NCI-H2107 treated with DMSO at 0.1 percent for 48 hours (cell line): Measurements from ENCODE around the gene PDE4D.
A peak's percentile ranks its signal among the peaks of the same experiment; 100 is the strongest.

Source experiments
- DNase-seq: peaks from one replicate; lab custom pipeline; 2025; ENCODE audit not compliant: unreplicated experiment; lab: John Stamatoyannopoulos, UW

The PDE4D gene

DNA sequence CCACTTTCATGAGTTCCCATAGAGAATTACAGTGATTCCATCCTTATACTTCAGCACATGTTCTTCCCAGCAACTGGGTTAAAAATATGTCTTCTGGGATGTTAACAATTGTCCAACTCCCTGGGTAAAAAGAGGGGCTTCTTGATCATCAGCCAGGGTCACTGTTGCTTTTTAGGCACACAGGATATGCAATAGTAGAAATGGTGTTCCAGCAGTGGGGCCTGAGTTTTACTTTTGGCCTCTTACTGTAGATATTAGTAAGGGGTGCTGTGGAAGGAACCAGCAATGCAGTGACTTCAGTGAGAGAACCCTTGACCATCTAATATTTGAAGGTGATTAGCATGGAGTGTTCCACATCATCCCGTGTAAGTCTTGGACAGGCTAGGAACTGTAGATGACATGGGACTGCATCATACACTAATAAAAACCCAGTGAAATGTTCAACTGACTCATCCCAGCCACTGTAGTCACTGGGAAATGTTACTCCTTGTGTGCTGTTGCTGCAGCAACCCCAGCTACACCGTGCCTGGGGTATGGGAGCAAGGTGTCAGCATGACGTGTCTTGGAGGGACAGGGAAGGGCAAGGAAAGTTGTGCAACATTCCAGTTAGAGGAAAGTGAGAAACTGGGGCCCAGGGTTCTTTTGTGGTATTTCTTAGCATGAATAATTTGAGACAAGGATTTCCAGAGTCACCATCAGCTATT is 699.8 kb downstream of the PDE4D start:
- no peak for DNase-seq

DNA sequence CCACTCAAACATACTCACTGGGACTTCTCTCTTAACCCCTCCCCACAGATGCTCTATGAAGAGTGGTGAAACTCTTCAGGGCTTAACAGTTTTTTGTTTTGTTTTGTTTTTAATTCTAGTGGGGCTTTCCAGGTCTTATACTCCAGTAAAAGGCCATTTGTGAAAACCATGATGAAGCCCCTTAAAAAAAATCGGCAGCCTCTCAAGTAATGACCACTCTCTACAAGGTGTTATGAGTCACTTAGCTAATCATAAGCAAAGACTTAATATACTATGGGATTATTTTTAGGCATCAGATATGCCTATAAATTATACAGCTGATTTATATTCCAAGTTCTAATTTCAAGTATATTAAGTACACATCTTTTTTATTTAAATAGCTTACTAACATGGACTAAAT is 702.8 kb downstream of the PDE4D start:
- DNase-seq: no peak

- no peak for DNase-seq
Observed at GRCh38 chr5:59189472-59190244, 703.9 kb downstream of the PDE4D start.

DNA sequence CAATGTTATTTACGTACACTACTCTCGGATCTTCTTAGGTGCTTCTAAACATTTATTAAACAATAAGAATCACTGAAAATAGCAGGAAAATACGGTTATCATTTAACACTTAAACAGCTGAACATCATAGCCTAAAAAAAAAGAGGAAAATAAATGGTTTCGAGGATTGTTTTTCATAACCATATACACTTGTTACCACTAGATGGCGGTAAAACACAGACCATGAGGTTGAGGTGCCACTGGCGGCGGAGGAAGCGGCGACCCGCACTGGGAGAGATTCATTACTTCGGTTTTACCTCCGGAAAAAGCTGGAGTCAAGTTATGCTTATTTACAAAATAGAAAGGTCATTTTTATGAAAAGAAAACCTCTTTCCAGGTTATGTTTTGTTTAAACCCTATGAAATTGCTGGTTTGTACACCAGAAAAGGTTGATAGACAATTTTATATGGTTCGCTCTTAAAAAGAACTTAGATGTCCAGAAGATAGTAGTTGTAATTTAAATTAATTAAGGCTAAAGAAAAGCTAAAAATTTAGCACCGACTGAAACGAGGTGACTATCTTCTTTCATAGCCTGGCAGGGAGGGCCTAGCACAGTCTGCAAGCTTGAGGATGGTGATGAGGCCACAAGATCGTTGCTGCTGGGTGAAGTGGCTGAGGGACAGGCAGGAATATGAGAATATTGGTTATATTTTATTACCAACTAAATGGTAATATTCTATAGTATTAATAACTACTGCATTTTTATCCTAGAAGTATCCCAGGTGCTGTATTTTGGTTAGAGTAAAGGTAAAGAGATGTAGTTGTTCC is 704.9 kb downstream of the PDE4D start:
- peak; percentile 47 for DNase-seq

DNA sequence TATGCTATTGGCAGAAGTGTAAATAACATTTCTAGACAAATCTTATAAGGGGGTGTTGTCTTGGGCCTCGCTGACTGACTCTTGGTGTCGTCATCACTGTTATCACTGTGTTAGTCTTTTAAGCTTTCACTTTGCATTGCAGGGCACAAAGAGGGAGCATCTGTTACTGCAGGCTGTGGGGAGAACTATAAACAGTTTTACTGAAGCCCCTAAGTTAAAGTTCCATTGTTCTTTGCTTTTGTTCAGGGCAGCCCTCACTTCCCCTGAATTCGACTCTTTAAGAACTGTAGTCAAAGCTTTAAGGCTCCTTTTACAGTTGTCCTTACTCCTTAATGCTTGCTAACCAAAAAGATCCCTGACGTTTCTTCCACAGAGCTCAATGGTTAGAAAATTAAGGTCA is 705.7 kb downstream of the PDE4D start:
- DNase-seq: no peak

DNA sequence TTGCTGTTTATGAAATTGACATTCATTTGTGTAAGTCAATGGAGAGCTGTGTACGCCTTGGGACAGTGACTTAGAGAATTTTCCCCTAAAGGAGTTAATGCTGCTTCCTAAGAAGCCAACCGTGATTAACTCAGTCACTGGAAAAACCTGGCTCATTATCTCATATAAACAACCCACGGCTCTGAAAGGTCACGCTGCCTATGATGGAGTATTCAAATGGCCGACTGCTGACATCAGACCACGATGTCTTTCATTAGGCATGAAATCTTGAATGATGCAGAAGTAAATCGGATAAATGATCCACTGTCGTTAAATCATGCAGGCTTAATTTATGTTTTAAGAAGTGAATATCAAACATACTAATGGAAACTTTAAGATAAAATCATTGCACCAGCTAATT is 706.9 kb downstream of the PDE4D start:
- no peak for DNase-seq

- DNase-seq: no peak
Observed at GRCh38 chr5:59185757-59186385, 707.7 kb downstream of the PDE4D start.

DNA sequence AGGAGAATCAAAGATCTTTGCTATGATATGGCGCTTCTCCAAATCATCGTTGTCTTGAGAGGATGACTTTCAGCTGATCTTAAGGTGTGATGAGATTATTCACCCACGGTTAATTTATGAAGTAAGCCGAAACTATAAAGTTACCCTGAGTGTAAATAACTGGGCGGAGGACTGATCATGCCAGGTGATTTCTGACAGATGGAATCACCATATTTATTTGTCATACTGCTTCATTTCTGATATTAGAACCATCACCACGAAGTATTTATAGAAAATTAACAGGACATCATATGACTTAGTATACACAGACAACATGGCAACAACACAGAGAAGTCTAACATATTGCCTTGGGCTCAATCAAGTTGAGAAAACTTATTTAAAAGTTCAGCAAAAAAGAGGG is 708.8 kb downstream of the PDE4D start:
- DNase-seq: no peak

GRCh38 chr5:59182760-59183159 is 710.8 kb downstream of the PDE4D start:
- DNase-seq: no peak

GRCh38 chr5:59180515-59180914 is 713.0 kb downstream of the PDE4D start:
- no peak for DNase-seq

DNA sequence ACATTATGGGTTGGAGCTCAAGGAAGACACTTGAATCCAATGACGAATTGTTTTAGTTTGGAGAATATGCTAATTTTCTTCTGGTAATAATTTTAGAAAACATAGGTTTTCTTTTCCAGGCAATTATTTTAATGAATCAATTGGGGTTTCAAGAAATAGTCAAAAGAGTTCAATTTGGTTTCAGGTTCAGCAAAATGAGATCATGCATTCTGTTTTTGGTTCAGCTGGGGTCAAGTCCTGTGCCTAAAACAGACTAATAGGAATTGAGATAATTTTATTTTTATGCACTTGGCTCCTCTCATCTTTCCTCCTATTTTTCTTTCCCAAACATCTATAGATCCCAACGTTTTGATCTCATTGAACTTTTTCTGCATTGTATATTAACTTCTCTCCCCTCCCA is 713.8 kb downstream of the PDE4D start:
- DNase-seq: no peak

- no peak for DNase-seq
Observed at GRCh38 chr5:59178482-59178881, 715.0 kb downstream of the PDE4D start.

DNA sequence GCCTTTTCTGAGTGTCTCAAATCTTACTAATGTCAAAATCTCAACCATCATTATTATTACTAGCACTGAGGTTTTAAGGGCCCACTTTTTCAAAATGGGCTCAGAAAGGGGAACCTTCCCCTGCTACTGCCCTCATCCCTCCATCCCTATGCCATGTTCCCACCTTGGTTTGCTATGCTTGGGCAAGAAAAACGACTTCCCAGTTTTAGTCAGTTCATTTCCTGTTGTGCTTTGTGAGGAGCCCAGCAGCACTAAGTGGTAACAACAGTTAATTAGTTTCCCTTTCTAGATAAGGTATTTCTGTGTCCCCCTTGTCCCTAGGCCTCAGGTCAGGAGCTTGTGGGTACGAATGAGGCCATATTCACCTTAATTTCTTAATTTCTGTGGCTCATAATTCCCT is 715.5 kb downstream of the PDE4D start:
- no peak for DNase-seq

- DNase-seq: no peak
Observed at GRCh38 chr5:59177644-59178043, 715.9 kb downstream of the PDE4D start.

DNA sequence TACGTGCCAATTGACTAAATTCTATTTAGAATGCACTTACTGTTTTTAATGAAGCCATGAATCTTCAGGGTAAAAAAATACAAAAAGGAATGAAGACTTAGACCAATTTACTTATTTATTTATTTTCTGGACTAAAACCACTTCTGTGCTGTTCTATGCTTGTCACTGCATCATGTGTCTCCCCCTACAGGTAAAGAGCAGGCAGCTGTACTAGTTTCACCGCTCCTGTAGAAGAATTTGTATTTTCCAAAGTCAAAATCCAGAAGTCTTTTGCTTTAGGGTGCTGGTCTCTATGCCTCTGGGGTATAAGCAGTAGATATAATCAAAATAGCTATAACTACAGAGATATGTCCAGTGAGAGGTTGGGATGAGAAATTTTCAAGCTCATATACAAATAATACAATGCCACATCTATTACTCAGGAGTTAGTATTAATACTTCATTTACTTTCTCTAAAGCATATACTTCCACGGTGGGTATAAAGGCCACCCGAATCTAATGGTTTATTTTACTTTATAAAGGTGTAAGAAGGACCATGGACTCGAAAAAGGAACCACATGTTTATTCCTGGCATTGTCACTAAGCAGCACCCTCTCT is 719.2 kb downstream of the PDE4D start:
- DNase-seq: no peak

GRCh38 chr5:59173578-59173977 is 719.9 kb downstream of the PDE4D start:
- DNase-seq: no peak

DNA sequence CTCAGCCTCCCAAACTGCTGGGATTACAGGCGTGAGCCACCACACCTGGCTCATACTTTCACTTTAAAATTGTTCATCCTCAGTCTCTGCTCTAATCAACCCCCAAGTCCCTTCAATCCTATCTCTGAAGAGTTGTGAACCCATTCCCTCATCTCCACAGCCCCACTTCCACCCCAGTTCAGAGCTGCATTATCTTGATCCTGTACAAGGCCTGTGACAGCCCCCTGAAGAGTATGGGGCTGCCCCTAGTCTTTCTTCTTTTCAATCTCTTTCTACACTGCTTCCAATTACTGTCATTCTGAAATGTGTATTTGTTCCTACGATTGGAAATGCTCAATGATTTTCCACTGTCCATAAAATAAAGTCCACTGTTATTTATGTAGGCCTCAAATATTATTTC is 722.4 kb downstream of the PDE4D start:
- no peak for DNase-seq

DNA sequence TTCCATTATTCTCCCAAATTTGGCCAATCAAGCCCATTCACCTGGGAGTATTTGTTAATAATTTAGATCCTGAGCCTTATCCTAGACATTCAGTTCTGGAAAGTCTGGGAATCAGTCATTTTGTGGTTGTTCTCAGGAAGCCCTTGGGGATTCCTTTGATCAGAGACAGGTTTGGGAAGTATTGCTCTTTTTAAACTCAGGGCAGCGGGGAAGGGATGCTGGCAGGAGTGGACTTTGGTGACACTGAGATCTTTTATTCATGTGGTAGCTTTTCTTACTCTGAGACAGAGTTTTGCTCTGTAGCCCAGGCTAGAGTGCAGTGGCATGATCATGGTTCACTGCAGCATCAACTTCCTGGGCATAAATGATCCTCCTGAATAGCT is 723.8 kb downstream of the PDE4D start:
- DNase-seq: no peak

DNA sequence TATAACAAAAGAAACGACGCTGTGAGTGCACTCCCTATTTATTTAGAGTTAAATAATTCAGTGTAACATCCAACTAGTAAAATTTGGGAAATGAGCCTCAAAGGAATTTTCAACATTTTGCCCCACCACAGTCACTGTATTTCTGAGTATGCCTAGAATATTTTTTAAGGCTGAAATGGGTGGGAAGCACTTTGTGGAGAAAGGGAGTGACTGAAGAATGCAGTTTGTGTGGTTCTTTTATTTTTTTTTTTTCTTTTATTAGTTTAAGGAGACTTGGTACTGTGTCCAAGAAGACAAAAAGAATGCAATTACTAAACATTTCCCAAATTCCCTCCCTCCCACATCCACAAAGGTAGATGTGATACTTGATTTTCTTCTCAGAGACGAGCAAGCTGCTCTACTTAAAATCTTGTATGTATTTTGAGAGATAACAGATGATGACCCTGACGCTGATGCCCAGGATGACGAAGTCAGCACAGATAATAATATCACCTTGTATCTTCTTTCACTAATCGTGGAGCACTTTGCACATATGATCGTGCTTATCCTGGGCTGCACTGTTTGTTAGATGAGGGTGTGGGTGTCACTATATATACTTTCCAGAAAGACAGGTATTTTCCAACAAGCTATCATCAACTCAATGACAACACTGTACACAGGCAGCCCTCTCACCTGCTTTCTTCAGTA is 724.3 kb downstream of the PDE4D start:
- DNase-seq: no peak

DNA sequence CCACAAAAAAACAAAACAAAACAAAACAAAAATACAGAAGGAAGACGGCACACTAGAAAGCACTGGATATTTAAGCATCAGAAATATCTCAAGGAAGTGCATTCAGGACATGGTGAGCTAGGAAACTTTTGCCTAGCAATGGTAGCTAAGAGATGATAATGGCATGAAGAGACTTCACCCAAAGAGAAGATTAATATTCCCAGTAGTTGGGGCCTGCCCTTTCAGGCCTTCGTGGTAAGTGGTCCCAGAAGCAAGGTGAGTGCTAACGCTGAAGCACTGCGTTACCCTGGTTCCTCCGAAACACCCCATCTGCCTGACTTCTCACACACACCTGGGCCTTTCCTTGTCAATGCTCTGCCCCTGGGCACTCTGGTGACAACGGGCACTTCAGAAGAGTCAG is 725.5 kb downstream of the PDE4D start:
- DNase-seq: no peak
